Germinal center (tissue), 1 donor: ENCODE data around the gene TK1.

Source experiments
- DNase-seq: peaks from one replicate; pipeline ENCODE4 v3.0.0; 2012; ENCODE audit warnings: mixed read lengths, low spot score

TK1 gene

DNA sequence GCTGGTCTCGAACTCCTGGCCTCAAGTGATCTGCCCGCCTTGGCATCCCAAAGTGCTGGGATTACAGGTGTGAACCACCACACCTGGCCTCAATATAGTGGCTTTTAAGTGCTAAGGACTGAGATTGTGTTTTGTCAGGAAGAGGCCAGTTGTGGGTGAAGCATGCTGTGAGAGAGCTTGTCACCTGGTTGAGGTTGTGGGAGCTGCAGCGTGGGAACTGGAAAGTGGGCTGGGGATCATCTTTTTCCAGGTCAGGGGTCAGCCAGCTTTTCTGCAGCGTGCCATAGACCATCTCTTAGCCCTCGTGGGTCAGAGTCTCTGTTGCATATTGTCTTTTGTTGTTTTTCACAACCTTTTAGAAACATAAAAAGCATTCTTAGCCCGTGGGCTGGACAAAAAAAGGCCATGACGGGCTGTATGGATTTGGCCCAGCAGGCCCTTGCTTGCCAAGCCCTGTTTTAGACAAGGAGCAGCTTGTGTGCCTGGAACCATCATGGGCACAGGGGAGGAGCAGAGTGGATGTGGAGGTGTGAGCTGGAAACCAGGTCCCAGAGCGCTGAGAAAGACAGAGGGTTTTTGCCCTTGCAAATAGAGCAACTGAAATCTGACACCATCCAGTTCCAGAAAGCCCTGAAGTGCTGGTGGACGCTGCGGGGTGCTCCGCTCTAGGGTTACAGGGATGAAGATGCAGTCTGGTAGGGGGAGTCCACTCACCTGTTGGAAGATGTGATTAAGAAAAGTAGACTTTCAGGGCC, 32.7 kb upstream of the TK1 start:
- DNase-seq, result no peak

DNA sequence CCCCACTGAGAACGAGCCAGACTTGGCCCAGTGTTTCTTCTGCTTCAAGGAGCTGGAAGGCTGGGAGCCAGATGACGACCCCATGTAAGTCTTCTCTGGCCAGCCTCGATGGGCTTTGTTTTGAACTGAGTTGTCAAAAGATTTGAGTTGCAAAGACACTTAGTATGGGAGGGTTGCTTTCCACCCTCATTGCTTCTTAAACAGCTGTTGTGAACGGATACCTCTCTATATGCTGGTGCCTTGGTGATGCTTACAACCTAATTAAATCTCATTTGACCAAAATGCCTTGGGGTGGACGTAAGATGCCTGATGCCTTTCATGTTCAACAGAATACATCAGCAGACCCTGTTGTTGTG, 27.8 kb upstream of the TK1 start:
- DNase-seq, result no peak

DNA sequence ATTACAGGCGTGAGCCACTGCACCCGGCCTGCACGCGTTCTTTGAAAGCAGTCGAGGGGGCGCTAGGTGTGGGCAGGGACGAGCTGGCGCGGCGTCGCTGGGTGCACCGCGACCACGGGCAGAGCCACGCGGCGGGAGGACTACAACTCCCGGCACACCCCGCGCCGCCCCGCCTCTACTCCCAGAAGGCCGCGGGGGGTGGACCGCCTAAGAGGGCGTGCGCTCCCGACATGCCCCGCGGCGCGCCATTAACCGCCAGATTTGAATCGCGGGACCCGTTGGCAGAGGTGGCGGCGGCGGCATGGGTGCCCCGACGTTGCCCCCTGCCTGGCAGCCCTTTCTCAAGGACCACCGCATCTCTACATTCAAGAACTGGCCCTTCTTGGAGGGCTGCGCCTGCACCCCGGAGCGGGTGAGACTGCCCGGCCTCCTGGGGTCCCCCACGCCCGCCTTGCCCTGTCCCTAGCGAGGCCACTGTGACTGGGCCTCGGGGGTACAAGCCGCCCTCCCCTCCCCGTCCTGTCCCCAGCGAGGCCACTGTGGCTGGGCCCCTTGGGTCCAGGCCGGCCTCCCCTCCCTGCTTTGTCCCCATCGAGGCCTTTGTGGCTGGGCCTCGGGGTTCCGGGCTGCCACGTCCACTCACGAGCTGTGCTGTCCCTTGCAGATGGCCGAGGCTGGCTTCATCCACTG, 27.3 kb upstream of the TK1 start, which contains the start of gene BIRC5:
TSS of gene BIRC5 (plus strand) at position 238 of the 690 bp plus-strand sequence. CDS start at position 302, 64 bp downstream.
- DNase-seq, result peak; percentile 96

DNA sequence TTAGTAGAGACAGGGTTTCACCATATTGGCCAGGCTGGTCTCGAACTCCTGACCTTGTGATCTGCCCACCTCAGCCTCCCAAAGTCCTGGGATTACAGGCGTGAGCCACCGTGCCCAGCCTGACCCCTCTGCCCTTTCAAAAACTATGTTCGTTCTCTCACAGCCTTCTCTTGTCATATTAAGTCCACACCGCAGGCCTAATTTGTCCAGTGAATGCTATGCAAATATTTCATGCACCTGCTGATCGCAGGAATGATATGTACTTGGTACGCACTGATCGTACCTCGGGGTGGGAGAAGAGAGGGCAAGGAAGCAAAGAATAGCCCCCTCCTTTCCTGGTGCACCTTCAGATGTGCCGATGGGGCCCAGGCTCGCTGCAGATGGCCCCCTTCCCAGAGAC, 24.2 kb upstream of the TK1 start:
- no peak for DNase-seq

DNA sequence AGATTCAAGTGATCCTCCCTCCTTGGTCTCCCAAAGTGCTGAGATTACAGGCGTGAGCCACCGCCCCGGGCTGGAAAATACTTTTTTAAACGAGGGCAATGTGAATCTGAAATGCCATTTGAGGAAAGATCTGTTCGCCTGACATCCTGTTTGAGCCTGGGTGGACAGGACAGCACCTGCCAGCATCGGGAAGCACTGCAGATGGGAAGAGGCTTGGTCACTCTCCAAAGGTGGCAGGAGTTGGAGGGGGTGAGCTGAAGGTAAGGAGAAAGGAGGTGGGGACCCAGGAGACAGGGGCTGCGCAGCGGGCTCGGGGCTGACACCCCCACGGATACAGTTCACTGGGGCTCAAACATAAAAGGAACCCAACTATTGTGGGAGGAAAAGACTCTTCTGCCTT, 23.3 kb upstream of the TK1 start:
- DNase-seq, result no peak

GRCh38 chr17:78208486-78208885, 21.6 kb upstream of the TK1 start:
- no peak for DNase-seq

DNA sequence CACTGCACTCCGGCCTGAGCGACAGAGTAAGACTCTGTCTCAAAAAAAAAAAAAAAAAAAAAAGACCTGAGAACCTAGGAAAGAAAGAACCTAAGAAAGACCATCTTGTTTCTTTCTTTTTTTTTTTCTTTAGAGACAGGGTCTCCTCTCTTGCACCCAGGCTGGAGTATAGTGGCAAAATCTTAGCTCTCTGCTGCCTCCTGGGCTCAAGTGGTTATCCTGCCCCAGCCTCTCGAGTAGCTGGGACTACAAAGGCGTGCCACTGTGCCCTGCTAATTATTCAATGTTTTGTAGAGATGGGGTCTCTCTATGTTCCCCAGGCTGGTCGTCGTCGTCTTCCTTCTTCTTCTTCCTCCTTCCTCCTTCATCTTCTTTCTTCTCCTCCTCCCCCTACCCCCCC, 19.4 kb upstream of the TK1 start:
- DNase-seq, result no peak

- no peak for DNase-seq
Measured at GRCh38 chr17:78205124-78205775, 18.4 kb upstream of the TK1 start.

GRCh38 chr17:78204387-78205123, 17.7 kb upstream of the TK1 start:
- DNase-seq, result no peak

DNA sequence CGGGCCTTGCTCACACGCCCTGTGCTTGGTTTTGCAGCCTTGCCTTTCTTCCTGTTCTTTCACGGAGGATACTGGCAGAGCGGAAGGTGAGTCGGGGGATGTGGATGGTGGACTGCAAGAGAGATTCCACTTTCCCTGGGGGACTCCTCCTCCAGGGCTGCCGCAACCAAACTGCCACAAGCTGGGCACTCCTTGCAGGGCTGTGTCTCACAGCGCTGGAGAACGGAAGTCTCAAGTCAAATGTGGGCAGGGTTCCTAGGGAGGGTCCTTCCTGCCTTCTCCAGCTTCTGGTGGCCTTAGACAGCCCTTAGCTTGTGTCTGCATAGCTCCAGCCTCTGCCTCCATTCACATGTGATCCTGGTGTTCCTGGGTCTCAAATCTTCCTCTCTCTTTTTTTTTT, 15.8 kb upstream of the TK1 start:
- no peak for DNase-seq

- DNase-seq, result no peak
Measured at GRCh38 chr17:78200451-78200850, 13.6 kb upstream of the TK1 start.

DNA sequence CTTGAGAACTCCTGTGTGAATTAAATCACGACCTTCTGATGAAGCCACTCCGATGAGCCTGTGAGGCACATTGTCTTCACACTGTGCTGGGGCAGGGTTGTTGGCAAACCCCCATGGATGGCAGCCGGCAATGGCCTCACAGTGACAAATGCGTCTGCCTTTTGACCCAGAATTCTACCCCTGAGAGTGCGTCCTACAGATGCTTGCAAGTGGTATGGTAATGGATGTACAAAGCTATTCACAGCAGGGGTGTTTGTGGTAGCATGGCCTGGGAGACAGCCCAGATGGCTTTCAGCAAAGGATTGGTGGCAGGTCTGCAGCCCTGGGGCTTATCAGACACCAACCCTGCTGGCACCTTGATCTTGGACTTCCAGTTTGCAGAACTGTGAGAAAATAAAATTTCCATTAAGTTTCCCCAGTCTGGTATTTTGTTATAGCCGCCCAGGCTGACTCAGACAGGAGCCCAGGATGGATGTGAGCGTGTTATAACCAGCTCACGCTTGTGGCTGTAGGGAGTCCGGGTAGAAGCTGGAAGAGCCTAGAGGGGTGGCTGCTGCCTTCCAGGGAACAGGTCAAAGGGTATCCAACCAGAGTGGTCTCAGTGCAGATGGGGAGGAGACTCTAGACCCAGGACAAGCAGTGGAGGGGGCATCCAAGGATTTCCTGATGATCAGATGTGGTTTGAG, 10.4 kb upstream of the TK1 start:
- DNase-seq, result no peak

- DNase-seq, result no peak
Measured at GRCh38 chr17:78196716-78197115, 9.9 kb upstream of the TK1 start.

- DNase-seq, result peak; percentile 26
Measured at GRCh38 chr17:78185981-78186691, 716 bp downstream of the TK1 start.

- no peak for DNase-seq
Measured at GRCh38 chr17:78184868-78185267, 2.0 kb downstream of the TK1 start.

GRCh38 chr17:78184351-78184750, 2.5 kb downstream of the TK1 start:
- no peak for DNase-seq

- DNase-seq, result no peak
Measured at GRCh38 chr17:78183916-78184315, 2.9 kb downstream of the TK1 start.

- no peak for DNase-seq
Measured at GRCh38 chr17:78182504-78182903, 4.3 kb downstream of the TK1 start.

DNA sequence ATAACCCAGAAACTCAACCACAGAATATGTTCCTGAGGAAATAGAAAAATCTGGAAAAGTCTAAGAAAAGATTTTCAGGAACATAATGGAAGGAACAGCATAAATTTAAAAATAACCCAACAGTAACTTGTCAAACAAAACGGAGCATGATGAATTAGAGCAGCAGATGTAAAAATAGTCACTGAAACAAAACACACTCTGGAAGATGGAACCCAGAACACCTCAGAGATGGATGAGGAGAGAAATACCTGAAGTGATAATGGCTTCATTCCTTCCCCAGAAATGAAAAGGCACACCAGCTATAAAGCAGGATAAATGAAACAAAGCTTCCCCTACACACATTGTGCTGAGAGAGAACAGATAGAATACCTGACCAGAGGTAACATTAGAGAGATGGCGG, 6.3 kb downstream of the TK1 start:
- no peak for DNase-seq

- no peak for DNase-seq
Measured at GRCh38 chr17:78180083-78180482, 6.8 kb downstream of the TK1 start.

DNA sequence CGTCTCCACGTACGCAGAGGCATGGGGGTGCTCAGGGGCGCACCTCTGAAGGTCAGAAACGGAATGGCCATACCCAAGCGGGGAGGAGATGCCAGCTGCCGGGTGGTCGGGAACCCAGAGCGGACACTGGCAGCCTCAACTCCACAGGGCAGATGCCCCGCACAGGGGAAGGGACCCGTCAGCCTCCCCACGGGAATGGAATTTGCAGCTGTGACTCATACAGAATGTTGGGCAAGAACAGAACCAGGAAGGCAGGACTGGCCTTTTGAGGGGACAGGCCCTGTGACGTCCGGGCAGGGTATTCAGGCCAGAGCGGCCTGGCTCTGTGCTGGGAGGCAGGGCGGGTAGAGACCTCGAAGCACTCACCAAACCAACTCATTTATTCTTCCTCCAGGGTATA, 7.5 kb downstream of the TK1 start:
- no peak for DNase-seq
